Hair follicular keratinocyte (primary cell): ENCODE data around the gene OLFML3. TPM values are rescaled to one million over a fixed set of nuclear protein-coding genes. Genes with fewer than 3 reads are reported as not detected.

Experiments
- total RNA-seq: library from RNA; depleted of rRNA; stranded (reverse); fragments of >200 nt; gene quantifications from 2 replicates; pipeline ENCODE4 v1.2.3, GENCODE V29; 2015

OLFML3 gene, protein sequence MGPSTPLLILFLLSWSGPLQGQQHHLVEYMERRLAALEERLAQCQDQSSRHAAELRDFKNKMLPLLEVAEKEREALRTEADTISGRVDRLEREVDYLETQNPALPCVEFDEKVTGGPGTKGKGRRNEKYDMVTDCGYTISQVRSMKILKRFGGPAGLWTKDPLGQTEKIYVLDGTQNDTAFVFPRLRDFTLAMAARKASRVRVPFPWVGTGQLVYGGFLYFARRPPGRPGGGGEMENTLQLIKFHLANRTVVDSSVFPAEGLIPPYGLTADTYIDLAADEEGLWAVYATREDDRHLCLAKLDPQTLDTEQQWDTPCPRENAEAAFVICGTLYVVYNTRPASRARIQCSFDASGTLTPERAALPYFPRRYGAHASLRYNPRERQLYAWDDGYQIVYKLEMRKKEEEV
- 0.31 and 1.4 TPM in 2 replicates for total RNA-seq

GRCh38 chr1:113978863-113979702, at the start of gene OLFML3:
TSS of gene OLFML3 (plus strand) at chr1:113979474. CDS start at chr1:113979517, 43 bp downstream.

Other genes starting within 250 kb of the OLFML3 start
- 7.9 and 10.6 TPM in 2 replicates for gene PHTF1, start 220.0 kb upstream of the OLFML3 start, total RNA-seq
- gene RSBN1, start 167.0 kb upstream of the OLFML3 start, total RNA-seq = 9.0 and 9.5 TPM in 2 replicates
- gene PTPN22, start 107.8 kb upstream of the OLFML3 start, total RNA-seq = 0.23 and 0.39 TPM in 2 replicates
- gene BCL2L15, start 91.9 kb upstream of the OLFML3 start, total RNA-seq = not detected in 2 replicates
- gene AP4B1, start 74.7 kb upstream of the OLFML3 start, total RNA-seq = 13.5 and 17.2 TPM in 2 replicates
- 6.1 and 10.6 TPM in 2 replicates for gene DCLRE1B, start 74.1 kb upstream of the OLFML3 start, total RNA-seq
- 14.2 and 15.1 TPM in 2 replicates for gene HIPK1, start 50.1 kb upstream of the OLFML3 start, total RNA-seq
- gene SYT6, start 174.4 kb downstream of the OLFML3 start, total RNA-seq = not detected in 2 replicates